ENCODE results near the gene CATSPERZ. TPM values are rescaled to one million over a fixed set of nuclear protein-coding genes. Genes with fewer than 3 reads are reported as not detected.

The CATSPERZ gene
- total RNA-seq, 4 donors from 2014 or later: 0.80 TPM; not detected in 3

- Histone ChIP-seq H3K27ac (replicated peaks in 1 of 4) (no peak overlapping the region), H3K4me1 (peaks cover 34 to 42% (median 41%) of the 10 kb centered on the region in 4 donors), H3K4me3 (no peak overlapping the region), H3K27me3 (peaks cover 16 to 99% (median 61%) of the 10 kb centered on the region in 4 donors), H3K9me3 (no peaks in the 10 kb centered on the region), H3K36me3 (no peaks in the 10 kb centered on the region)
- DNase-seq (ENCODE audit: extremely low spot score): no peak
- WGBS: 43% methylated on average over 1 of the region's 1 CpG
- intact Hi-C loops (cut with DNase I): loop anchor here (5.0 kb wide), 1 partner anchor 94 kb away; no protein-coding TSS in a partner anchor
- TF ChIP-seq, protein P1, sequence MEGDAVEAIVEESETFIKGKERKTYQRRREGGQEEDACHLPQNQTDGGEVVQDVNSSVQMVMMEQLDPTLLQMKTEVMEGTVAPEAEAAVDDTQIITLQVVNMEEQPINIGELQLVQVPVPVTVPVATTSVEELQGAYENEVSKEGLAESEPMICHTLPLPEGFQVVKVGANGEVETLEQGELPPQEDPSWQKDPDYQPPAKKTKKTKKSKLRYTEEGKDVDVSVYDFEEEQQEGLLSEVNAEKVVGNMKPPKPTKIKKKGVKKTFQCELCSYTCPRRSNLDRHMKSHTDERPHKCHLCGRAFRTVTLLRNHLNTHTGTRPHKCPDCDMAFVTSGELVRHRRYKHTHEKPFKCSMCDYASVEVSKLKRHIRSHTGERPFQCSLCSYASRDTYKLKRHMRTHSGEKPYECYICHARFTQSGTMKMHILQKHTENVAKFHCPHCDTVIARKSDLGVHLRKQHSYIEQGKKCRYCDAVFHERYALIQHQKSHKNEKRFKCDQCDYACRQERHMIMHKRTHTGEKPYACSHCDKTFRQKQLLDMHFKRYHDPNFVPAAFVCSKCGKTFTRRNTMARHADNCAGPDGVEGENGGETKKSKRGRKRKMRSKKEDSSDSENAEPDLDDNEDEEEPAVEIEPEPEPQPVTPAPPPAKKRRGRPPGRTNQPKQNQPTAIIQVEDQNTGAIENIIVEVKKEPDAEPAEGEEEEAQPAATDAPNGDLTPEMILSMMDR (IDR thresholded peaks at IDR 0.05): no peak
- TF ChIP-seq POLR2A (IDR thresholded peaks at IDR 0.05; ENCODE audit: low read depth): no peak
- no peak for TF ChIP-seq EP300 (IDR thresholded peaks at IDR 0.05)
- TF ChIP-seq POLR2AphosphoS5 (IDR thresholded peaks at IDR 0.05): no peak
Measured at GRCh38 chr11:64296236-64296635, 3.9 kb upstream of the CATSPERZ start.

GRCh38 chr11:64296830-64297698 lies 3.1 kb upstream of the CATSPERZ start:
- Histone ChIP-seq H3K9me3 (no peaks in the 10 kb centered on the region), H3K36me3 (no peaks in the 10 kb centered on the region), H3K4me3 (no peak overlapping the region), H3K4me1 (peaks cover 26 to 38% (median 37%) of the 10 kb centered on the region in 4 donors), H3K27ac (replicated peaks in 1 of 4) (no peak overlapping the region), H3K27me3 (peaks cover 11 to 99% (median 58%) of the 10 kb centered on the region in 4 donors)
- no peak for DNase-seq (ENCODE audit: extremely low spot score)
- intact Hi-C loops (cut with DNase I): loop anchor here (5.0 kb wide), 1 partner anchor 95 kb away; no protein-coding TSS in a partner anchor
- no peak for TF ChIP-seq EP300 (IDR thresholded peaks at IDR 0.05)
- TF ChIP-seq POLR2A (IDR thresholded peaks at IDR 0.05; ENCODE audit: low read depth): no peak
- TF ChIP-seq, protein P1 (IDR thresholded peaks at IDR 0.05): no peak
- TF ChIP-seq POLR2AphosphoS5 (IDR thresholded peaks at IDR 0.05): no peak
- WGBS: 21% methylated on average over 14 of the region's 34 CpGs

DNA sequence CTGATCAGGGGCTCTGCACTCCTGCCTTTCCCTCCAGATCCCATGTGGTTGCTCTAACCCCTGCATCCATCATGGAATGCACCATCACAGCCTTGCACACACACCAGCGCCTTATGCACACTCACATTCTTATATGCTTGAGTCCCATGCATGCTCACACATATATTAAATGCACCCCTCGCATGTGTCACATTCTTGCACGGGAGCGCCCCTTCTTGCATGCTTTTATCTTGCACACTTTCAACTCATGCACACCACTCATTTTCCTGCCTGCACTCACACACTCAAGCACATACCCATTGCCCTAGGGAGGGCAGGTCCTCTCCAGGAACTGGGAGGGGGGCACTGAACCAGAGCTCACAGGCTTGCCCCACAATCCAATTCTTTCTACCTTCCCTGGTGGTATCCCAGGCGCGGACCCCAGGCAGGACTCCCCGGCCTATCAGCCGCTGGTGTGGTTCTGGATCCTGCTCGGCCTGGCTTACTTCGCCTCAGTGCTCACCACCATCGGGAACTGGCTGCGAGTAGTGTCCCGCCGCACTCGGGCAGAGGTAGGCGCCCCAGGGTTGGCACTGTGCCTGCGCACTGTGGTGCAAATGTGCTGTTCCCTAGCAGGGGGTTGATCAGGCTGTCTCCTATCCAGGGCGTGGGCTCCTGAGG lies 2.3 kb upstream of the CATSPERZ start:
- Histone ChIP-seq H3K36me3 (no peaks in the 10 kb centered on the region), H3K27ac (replicated peaks in 1 of 4) (no peak overlapping the region), H3K9me3 (no peaks in the 10 kb centered on the region), H3K27me3 (peaks cover 8 to 99% (median 53%) of the 10 kb centered on the region in 4 donors), H3K4me1 (peaks cover 21 to 31% (median 30%) of the 10 kb centered on the region in 4 donors), H3K4me3 (no peak overlapping the region)
- DNase-seq (ENCODE audit: extremely low spot score): no peak
- WGBS: 63% methylated on average over 6 of the region's 18 CpGs
- intact Hi-C loops (cut with DNase I): loop anchor here (5.0 kb wide), 1 partner anchor 96 kb away; no protein-coding TSS in a partner anchor
- no peak for TF ChIP-seq EP300 (IDR thresholded peaks at IDR 0.05)
- TF ChIP-seq POLR2A (IDR thresholded peaks at IDR 0.05; ENCODE audit: low read depth): no peak
- TF ChIP-seq, protein P1 (IDR thresholded peaks at IDR 0.05): no peak
- TF ChIP-seq POLR2AphosphoS5 (IDR thresholded peaks at IDR 0.05): no peak

DNA sequence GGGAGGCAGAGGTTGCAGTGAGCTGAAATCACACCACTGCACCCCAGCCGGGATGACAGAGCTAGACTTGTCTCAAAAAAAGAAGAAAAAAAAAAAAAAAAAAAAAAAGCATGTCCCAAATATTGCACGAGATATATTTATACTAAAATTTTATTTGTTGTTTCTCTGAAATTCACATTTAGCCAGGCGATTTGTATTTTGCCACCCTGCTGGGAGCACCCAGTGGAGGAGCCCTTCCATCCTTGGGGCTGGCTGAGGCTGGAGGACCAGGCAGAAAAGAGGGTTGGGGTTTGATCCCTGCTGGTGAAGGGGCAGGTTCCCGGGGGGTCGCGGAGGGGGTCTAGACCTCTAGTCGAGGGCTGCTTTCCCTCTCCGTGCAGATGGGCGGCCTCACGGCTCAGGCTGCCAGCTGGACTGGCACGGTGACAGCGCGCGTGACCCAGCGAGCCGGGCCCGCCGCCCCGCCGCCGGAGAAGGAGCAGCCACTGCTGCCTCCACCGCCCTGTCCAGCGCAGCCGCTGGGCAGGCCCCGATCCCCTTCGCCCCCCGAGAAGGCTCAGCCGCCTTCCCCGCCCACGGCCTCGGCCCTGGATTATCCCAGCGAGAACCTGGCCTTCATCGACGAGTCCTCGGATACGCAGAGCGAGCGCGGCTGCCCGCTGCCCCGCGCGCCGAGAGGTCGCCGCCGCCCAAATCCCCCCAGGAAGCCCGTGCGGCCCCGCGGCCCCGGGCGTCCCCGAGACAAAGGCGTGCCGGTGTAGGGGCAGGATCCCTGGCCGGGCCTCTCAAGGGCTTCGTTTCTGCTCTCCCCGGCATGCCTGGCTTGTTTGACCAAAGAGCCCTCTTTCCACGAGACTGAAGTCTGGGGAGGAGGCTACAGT lies 952 bp upstream of the CATSPERZ start:
- Histone ChIP-seq H3K4me3 (peak overlapping the region; percentile 52 to 61 (median 53)), H3K4me1 (peaks cover 26 to 44% (median 40%) of the 10 kb centered on the region in 4 donors), H3K36me3 (no peaks in the 10 kb centered on the region), H3K27me3 (peaks cover 7 to 92% (median 49%) of the 10 kb centered on the region in 4 donors), H3K27ac (replicated peaks in 1 of 4) (peak overlapping the region in 3 of 4 donors; percentile 7 to 57 (median 52)), H3K9me3 (no peaks in the 10 kb centered on the region)
- no peak for DNase-seq (ENCODE audit: extremely low spot score)
- TF ChIP-seq, protein P1 (IDR thresholded peaks at IDR 0.05): no peak
- TF ChIP-seq POLR2AphosphoS5 (IDR thresholded peaks at IDR 0.05) (peak in 1 of 2 donors; percentile 41), EP300 (IDR thresholded peaks at IDR 0.05) (no peak)
- WGBS: 6% methylated on average over 20 of the region's 60 CpGs
- intact Hi-C loops (cut with DNase I): loop anchor here (5.0 kb wide), 1 partner anchor 97 kb away; no protein-coding TSS in a partner anchor

Data from esophagus muscularis mucosa (tissue), 4 donors.